Esophagus muscularis mucosa (tissue), 3 donors: ENCODE measurements around the gene PDK2.

ENCODE experiments used
- CTCF ChIP-seq, 3 experiments: fragments of 200-600 bp in 2 of 3; fragments of 450-650 bp in 1 of 3; sonication (generic) in 2 of 3; IDR thresholded peaks; one replicate each; pipeline ENCODE4 v1.5.1; 2017 to 2019; ENCODE audit warnings: antibody characterized with exemption in 3 of 3, mild to moderate bottlenecking in 2 of 3, moderate library complexity in 1 of 3
- POLR2A ChIP-seq: fragments of 450-650 bp; IDR thresholded peaks from one replicate; pipeline ENCODE4 v1.6.1; 2017; ENCODE audit warnings: antibody characterized with exemption, moderate library complexity, mild to moderate bottlenecking, low read depth
- POLR2AphosphoS5 ChIP-seq, 2 donors: sonication (generic); formaldehyde crosslinking; IDR thresholded peaks; one replicate each; pipeline ENCODE4 v1.6.1; 2017; ENCODE audit warnings: antibody characterized with exemption in 2 of 2

- TF ChIP-seq POLR2AphosphoS5 (IDR thresholded peaks at IDR 0.05) (peak; percentile 74 to 77), POLR2A (no peak), CTCF (IDR thresholded peaks at IDR 0.05) (no peak)
Observed at GRCh38 chr17:50060951-50061712, 34.0 kb upstream of the PDK2 start.
